Gastrocnemius medialis (tissue), 4 donors: Measurements from ENCODE around the gene PTTG1IP. TPM values are rescaled to one million over a fixed set of nuclear protein-coding genes. Genes with fewer than 3 reads are reported as not detected.

Experiments used
- ATAC-seq, 2 donors: fragments of 150-250 bp; one replicate each; pipeline ENCODE4 v1.9.1; 2016
- DNase-seq, 2 donors: peaks; one replicate each; pipeline ENCODE4 v3.0.0-alpha.2; 2019
- H3K27ac ChIP-seq, 4 donors: fragments of 200-600 bp; sonication (generic); 1 replicate in 1 of 4; 2 replicates in 3 of 4; pipeline ENCODE4 v1.5.1; 2016 to 2018; ENCODE audit warnings: mild to moderate bottlenecking in 2 of 4, moderate library complexity in 1 of 4
- H3K27me3 ChIP-seq, 3 donors: fragments of 200-600 bp; sonication (generic) in 2 of 3; 1 replicate in 1 of 3; 2 replicates in 2 of 3; pipeline versions ENCODE4 v1.5.1 to v1.6.0; 2016 to 2019; ENCODE audit warnings: mild to moderate bottlenecking in 1 of 3, moderate library complexity in 1 of 3
- H3K36me3 ChIP-seq, 2 donors: fragments of 200-600 bp; sonication (generic) in 1 of 2; one replicate each; pipeline ENCODE4 v1.5.1; 2017 to 2018
- H3K4me1 ChIP-seq, 2 donors: fragments of 200-600 bp; sonication (generic) in 1 of 2; one replicate each; pipeline ENCODE4 v1.5.1; 2016 to 2017; ENCODE audit warnings: mild to moderate bottlenecking in 2 of 2
- H3K4me3 ChIP-seq, 4 donors: fragments of 200-600 bp; sonication (generic) in 3 of 4; 1 replicate in 1 of 4; 2 replicates in 3 of 4; pipeline ENCODE4 v1.5.1; 2016 to 2019; ENCODE audit warnings: mild to moderate bottlenecking in 2 of 4
- H3K9me3 ChIP-seq, 3 donors: fragments of 200-600 bp; sonication (generic) in 2 of 3; 1 replicate in 1 of 3; 2 replicates in 2 of 3; pipeline ENCODE4 v1.5.1; 2016 to 2019
- CTCF ChIP-seq, 5 experiments: fragments of 450-650 bp in 3 of 5; fragments of 200-600 bp in 2 of 5; sonication (generic) in 2 of 5; IDR thresholded peaks in 4 of 5; conservative IDR thresholded peaks in 1 of 5; 1 replicate in 4 of 5; 2 replicates in 1 of 5; pipeline ENCODE4 v1.5.1; 2016 to 2019; ENCODE audit warnings: antibody characterized with exemption in 5 of 5, mild to moderate bottlenecking in 3 of 5, moderate library complexity in 3 of 5
- POLR2A ChIP-seq, 2 donors: fragments of 450-650 bp; IDR thresholded peaks; one replicate each; pipeline ENCODE4 v1.6.1; 2017; ENCODE audit warnings: antibody characterized with exemption in 2 of 2, mild to moderate bottlenecking in 2 of 2, moderate library complexity in 2 of 2
- in situ Hi-C, 4 donors: fragments of 200-750 bp; cut with MboI; loops; one replicate each; pipeline versions ENCODE4 v1.15.0 to v1.8.0; 2017; ENCODE audit warnings: low sequenced_read_pairs in 4 of 4
- intact Hi-C: fragments of 100-400 bp; cut with DNase I; formaldehyde crosslinking; loops from one replicate; pipeline ENCODE4 v1.15.1; 2023; ENCODE audit warnings: low total_unique reads
- total RNA-seq, 4 donors: library from RNA; depleted of rRNA; stranded (reverse); fragments of >200 nt; gene quantifications; one replicate each; pipeline versions ENCODE4 v1.1.0 to v1.2.3, GENCODE V29; 2016

PTTG1IP gene
- total RNA-seq, 4 donors from 2014 or later, result 116 to 217 (median 127) TPM

- no peaks in the 10 kb centered on the region for H3K9me3 ChIP-seq
- TF ChIP-seq POLR2A (IDR thresholded peaks at IDR 0.05), result no peak
- no peak for TF ChIP-seq CTCF (IDR thresholded peaks at IDR 0.05 in 4 of 5, conservative IDR thresholded peaks at IDR 0.05 in 1 of 5)
- no peak for DNase-seq
- peaks cover 62 to 65% of the 10 kb centered on the region in 2 donors for H3K4me1 ChIP-seq
- peak overlapping the region; percentile 95 for H3K27ac ChIP-seq
- intact Hi-C loops (no loop called here), in situ Hi-C loops (loop anchor here in 1 of 4 donors (5.0 kb wide), 1 partner anchor 55 kb away; no protein-coding TSS in a partner anchor)
- no peak overlapping the region for H3K4me3 ChIP-seq
- H3K27me3 ChIP-seq, result no peaks in the 10 kb centered on the region
- H3K36me3 ChIP-seq, result peaks cover 0 to 22% of the 10 kb centered on the region in 2 donors
- ATAC-seq, result no peak
Measured at GRCh38 chr21:44867464-44867863, 6.0 kb downstream of the PTTG1IP start.

GRCh38 chr21:44866780-44867179 is 6.7 kb downstream of the PTTG1IP start:
- DNase-seq (no peak), ATAC-seq (no peak)
- no peak for TF ChIP-seq POLR2A (IDR thresholded peaks at IDR 0.05)
- no peak for TF ChIP-seq CTCF (IDR thresholded peaks at IDR 0.05 in 4 of 5, conservative IDR thresholded peaks at IDR 0.05 in 1 of 5)
- Histone ChIP-seq H3K27ac (peak overlapping the region; percentile 95), H3K36me3 (peaks cover 0 to 22% of the 10 kb centered on the region in 2 donors), H3K4me1 (peaks cover 56 to 59% of the 10 kb centered on the region in 2 donors), H3K4me3 (no peak overlapping the region), H3K9me3 (no peaks in the 10 kb centered on the region), H3K27me3 (no peaks in the 10 kb centered on the region)
- in situ Hi-C loops (loop anchor here in 1 of 4 donors (5.0 kb wide), 1 partner anchor 54 kb away; no protein-coding TSS in a partner anchor), intact Hi-C loops (no loop called here)

- in situ Hi-C loops (loop anchor here in 1 of 4 donors (5.0 kb wide), 1 partner anchor 53 kb away; no protein-coding TSS in a partner anchor), intact Hi-C loops (no loop called here)
- no peak for TF ChIP-seq POLR2A (IDR thresholded peaks at IDR 0.05)
- TF ChIP-seq CTCF (IDR thresholded peaks at IDR 0.05 in 4 of 5, conservative IDR thresholded peaks at IDR 0.05 in 1 of 5), result no peak
- Histone ChIP-seq H3K36me3 (peaks cover 0 to 24% of the 10 kb centered on the region in 2 donors), H3K4me3 (no peak overlapping the region), H3K9me3 (no peaks in the 10 kb centered on the region), H3K27ac (peak overlapping the region; percentile 17 to 38 (median 26)), H3K27me3 (no peaks in the 10 kb centered on the region), H3K4me1 (peaks cover 46 to 48% of the 10 kb centered on the region in 2 donors)
- ATAC-seq (peak in 1 of 2 donors; percentile 16), DNase-seq (no peak)
Measured at GRCh38 chr21:44865561-44866280, 7.8 kb downstream of the PTTG1IP start.

- H3K27me3 ChIP-seq, result no peaks in the 10 kb centered on the region
- H3K27ac ChIP-seq, result no peak overlapping the region
- no peak for TF ChIP-seq POLR2A (IDR thresholded peaks at IDR 0.05)
- TF ChIP-seq CTCF (IDR thresholded peaks at IDR 0.05 in 4 of 5, conservative IDR thresholded peaks at IDR 0.05 in 1 of 5), result no peak
- peaks cover 28% of the 10 kb centered on the region in 2 donors for H3K4me1 ChIP-seq
- intact Hi-C loops, result no loop called here
- no peaks in the 10 kb centered on the region for H3K9me3 ChIP-seq
- no peak for ATAC-seq
- in situ Hi-C loops, result no loop called here
- peaks cover 0 to 46% of the 10 kb centered on the region in 2 donors for H3K36me3 ChIP-seq
- no peak for DNase-seq
- no peak overlapping the region for H3K4me3 ChIP-seq
Measured at GRCh38 chr21:44862869-44863685, 10.4 kb downstream of the PTTG1IP start.
